GM10266 (cell line): ENCODE data around the gene SLX4IP.

ENCODE experiments used
- DNase-seq: peaks from one replicate; pipeline ENCODE4 v3.0.0; 2012; ENCODE audit errors: extremely low spot score
- CTCF ChIP-seq: IDR thresholded peaks from 2 replicates; pipeline ENCODE4 v1.5.1; 2012; ENCODE audit warnings: mild to moderate bottlenecking, low read depth; ENCODE audit not compliant: control insufficient read depth, insufficient read depth; ENCODE audit errors: missing control alignments

The SLX4IP gene

GRCh38 chr20:10466855-10467254, 31.8 kb downstream of the SLX4IP start:
- no peak for TF ChIP-seq CTCF

DNA sequence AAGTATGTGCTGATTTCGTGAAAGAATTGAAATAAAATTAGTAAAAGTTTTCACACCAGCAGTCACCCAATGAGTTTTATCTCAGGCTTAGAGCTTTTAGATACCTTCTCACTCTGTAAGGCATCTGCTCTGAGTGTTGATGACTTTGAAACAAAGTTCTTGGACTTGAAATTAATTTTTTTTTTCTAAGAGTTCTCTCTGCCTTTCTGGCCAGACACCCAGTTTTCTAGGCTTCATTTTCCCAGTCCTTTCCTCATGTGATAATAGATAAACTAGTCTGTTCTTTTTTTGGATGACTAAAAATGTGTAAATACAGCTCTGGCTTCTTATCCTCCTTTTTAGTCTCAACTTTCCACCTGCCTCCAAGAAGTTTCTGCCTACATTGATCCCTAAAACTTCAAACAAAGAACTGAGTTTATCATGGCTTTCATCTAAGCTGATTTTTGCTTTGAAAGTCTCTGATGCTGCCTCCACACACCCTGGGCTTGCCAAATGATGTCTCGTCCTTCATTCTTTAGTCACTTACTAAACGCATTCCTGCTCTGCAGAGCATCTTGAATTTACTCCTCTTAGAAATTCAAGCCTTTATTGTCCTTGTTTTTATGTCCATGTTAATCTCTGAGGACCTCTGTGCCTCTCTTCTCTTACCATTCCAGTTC, 32.7 kb downstream of the SLX4IP start:
- no peak for TF ChIP-seq CTCF
- DNase-seq = no peak

More at GRCh38 chr20:10466855-10467254, 31.8 kb downstream of the SLX4IP start:
- DNase-seq = no peak

GRCh38 chr20:10468340-10468845, 33.3 kb downstream of the SLX4IP start:
- TF ChIP-seq CTCF = no peak
- no peak for DNase-seq

DNA sequence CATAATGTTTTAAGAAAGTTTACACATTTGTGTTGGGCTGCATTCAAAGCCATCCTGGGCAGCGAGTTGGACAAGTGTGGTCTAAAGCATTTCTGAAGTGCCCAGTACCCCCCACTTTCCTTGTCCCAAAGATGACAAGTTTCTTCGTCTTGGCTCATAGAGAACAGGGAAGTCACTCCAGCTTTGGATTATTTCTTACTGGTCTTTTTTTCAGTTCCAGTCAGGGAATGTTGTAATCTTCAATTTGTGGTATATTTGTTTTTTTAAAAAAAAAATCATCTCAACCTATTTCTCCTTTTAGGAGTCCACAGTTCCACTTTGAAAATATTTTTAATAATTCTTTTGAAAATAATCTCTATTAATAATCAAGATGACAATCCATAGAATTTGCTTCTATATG, 34.0 kb downstream of the SLX4IP start:
- no peak for DNase-seq
- TF ChIP-seq CTCF = no peak

DNA sequence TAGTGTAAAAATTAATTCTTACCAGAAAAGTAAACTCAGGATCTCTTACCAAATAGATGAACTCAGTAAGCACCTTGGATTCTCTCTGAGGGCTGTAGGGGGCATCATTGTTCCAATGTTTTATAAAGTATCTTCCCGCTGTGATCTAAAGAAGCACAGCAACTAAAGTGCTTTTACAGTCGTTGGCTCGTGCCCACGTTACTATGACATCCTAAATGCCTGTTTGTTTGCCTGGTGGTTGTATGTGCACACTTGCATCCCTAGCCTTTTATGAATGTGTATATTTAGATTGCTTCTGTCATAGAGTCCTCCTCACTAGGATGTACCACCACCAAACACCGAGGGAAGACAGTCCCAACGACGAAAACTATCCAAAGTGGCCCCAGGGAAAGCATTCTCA, 34.5 kb downstream of the SLX4IP start:
- TF ChIP-seq CTCF = peak; percentile 61
- DNase-seq = peak; percentile 26

- no peak for TF ChIP-seq CTCF
- no peak for DNase-seq
Measured at GRCh38 chr20:10470276-10470675, 35.2 kb downstream of the SLX4IP start.

- no peak for TF ChIP-seq CTCF
- no peak for DNase-seq
Measured at GRCh38 chr20:10472871-10473270, 37.8 kb downstream of the SLX4IP start.
